Germinal center (tissue), 1 donor: ENCODE measurements around the gene INTS6.

ENCODE experiments used
- DNase-seq: peaks from one replicate; pipeline ENCODE4 v3.0.0; 2012; ENCODE audit warnings: mixed read lengths, low spot score

Gene INTS6

GRCh38 chr13:51317262-51317661, 135.6 kb downstream of the INTS6 start:
- DNase-seq: no peak

- no peak for DNase-seq
Measured at GRCh38 chr13:51313619-51314018, 139.2 kb downstream of the INTS6 start.

- DNase-seq: no peak
Measured at GRCh38 chr13:51311957-51312520, 140.8 kb downstream of the INTS6 start.
